HS-5 (cell line): ENCODE data around the gene MOB2.

Experiments used
- DNase-seq: peaks from one replicate; pipeline ENCODE4 v3.0.0-alpha.2; 2012; ENCODE audit warnings: low read depth

The MOB2 gene

DNA sequence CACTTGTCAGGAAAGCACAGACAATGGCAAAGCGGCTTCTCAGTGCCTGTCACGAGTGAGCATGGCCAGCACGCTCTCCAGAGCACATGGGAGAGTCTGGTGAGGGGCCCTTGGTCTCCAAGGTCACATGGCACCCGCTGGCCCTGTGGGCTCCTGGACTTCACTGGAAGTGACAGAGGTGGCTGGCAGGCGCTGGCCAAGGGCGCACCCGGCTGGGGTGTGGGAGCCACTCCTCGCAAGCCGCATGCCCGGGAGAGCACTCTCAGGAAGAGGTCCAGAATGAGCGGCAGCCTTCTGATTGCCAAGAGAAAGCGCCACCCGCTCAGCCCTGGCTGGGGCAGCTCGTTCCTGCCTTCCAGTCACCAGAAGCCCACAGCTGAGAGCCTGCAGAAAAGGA, 17.1 kb upstream of the MOB2 start:
- no peak for DNase-seq

DNA sequence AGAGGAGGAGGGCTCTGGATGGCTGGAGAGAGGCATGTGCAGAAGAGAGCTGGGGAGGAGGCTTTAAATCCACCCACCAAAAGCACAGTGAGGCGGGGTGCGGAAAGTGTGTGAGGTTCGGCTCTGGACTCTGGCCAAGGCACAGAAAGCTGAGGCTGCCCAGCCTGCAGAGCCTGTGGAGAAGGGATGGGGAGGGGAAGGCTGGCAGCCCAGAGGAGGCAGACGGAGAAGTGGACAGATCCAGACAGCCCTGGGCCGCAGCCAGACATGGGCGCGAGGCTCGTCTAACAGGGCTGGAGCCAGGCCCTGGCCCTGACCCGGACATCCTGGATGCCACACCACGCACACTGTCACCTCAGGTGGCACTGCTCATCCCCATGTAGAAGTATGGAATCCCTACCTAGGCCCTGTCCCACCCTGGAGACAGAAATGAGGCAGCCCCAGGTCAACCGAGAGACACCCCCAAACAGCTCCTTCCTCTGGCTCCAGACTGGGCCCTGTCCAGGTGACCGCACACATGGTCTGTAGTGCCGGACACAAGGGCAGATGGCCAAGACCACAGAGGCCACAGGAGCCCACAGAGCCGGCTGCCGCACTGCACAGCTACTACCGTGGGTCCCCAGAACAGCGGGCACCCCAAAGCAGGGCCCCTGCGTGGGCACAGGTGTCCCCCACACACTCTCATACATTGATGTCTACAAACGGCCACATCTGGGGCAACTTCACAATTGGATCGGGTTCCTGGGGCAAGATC, 16.6 kb upstream of the MOB2 start:
- no peak for DNase-seq

DNA sequence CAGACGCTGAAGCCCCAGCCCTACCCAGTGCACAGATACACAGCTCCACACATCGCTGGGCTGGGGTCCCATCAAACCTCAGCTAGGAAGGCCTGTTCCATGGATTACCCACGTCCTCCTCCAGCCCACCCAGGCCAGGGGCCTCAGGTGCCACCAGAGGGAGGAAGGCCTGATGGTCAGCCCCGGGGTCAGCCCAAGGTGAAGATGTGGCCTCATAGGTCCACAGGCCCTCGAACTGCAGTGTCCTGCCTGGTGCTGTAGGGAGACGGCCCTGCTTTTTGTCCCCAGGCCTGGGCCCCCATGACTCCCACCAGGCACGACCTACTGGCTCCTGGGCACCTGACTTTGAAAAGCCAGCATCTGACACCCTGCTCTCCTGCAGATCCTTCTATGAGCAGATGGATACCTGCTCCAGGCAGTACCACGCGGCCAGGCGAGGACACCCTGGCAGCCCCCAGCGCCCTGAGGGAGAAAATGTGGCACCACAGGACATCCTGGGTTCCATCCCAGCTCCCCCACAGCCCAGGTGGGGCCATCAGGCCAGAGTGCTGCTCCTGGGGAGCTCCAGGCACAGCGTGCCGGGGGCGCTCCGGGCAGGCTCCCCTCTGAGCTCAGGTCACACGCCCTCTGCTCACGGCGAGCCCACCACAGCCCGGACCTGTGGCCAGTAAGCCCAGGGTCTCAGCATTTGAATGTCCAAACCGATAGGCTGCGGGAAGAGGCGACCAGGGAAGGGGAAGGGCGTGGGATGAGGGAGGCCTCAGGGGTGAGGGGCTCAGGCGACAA, 15.8 kb upstream of the MOB2 start:
- DNase-seq: no peak

DNA sequence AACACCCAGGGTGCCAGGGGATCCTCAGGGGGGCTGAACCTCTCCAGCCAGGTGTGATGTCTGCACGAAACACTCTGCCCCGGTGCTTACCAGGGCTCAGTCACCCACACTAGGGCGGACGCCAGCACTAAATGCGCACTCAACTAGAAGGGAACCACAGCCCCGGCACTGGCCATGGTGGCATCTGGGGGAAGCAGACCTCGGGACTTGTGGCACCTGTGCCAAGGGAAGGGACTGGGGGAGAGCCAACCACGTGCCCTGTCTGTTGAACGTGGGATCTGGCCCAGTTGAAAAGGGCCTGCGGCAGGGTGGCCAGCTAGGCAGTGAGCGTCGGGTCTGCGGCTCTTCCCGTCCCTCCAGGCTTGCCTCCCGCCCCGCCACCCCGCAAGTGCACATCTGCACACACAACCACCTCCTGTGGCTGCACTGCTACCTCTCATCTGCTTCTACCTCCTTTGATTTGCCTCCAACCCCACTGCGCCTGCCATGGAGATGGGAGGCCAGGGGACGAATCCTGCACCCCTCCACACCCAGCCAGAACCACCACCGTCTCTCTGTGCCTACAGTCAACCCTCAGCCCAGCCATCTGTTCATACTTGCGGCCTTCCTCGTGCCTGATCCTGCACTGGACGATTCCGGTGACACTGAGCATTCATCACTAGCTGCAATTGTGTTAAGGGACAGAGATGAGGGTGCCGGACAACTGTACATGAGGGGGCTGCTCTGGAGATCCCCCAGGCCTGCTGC, 15.0 kb upstream of the MOB2 start:
- no peak for DNase-seq

DNA sequence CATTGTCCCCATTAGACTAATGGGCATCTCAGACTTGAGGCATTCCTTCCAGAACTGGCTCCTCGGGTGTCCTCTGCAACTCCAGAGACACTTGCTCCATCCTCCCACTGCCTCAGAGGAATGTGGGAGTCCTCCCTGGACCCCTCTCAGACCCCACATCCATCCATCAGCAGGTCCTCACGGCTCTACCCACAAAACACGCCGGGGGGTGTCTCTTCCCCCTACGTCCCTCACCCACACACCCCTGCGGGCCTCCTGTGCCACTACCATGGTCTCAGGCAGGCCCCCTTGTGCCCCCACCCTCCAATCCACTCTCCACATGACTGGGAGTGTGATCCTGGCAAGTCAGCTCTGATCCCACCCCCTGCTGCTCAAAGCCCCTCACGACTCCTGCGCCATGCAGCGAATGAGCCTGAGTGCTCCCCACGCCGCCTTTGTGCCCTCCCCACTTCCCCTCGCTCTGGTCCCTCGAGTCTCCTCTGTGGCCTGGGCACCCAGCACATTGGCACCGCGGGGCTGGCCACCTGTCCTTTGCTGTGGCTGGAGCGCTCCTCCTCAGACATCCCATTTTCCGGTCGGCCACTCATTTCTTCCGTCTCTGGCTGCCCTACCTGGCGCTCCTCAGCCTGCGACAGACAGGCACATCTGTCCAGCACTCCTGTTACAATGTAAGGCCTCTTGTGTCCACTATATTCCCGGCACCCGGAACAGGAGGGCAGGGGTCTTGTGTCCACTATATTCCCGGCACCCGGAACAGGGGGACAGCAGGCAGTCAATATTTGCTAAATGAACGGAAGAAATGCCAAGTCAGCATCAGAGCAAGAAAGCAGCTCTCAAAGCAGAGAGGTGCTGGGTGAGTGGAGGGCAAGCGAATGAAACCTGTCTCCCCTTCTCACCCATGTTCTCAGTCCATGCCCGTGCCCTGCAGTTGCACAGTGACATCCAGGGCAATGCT, 14.2 kb upstream of the MOB2 start:
- DNase-seq: no peak

DNA sequence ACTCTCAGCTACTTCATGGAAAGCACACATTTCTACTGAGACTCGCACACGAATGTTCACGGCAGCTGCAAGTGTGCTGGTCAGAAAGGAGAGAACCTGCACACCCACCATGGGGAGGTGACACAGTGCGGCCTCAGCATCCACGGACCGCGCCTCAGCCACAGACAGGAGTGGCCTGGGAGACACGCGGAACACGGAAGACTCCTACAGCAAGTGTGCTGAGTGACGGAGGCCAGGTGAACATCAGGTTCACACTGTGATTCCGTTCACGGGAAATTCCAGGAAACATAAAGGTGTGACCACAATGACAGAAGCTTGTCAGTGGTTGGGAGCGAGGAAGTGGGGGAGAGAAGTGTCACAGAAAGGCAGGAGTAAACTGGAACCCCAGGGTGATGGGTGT, 13.3 kb upstream of the MOB2 start:
- no peak for DNase-seq

DNA sequence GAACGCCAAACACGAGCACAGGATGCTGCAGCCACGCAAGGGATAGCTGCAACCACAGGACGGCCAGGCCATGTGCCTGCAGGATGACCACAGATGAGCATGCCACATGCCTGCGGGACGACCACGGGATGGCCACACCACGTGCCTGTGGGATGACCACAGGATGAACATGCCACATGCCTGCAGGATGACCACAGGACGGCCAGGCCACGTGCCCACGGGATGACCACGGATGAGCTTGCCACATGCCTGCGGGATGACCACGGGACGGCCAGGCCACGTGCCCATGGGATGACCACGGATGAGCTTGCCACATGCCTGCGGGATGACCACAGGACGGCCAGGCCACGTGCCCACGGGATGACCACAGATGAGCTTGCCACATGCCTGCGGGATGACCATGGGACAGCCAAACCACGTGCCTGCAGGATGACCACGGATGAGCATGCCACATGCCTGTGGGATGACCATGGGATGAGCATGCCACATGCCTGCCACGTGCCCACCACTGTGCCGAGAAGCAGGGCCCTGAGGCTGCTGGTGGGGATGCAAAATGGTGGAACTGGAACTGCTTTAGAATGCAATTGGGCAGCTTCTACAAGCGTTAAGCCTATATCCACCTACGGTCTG, 12.8 kb upstream of the MOB2 start:
- DNase-seq: no peak

DNA sequence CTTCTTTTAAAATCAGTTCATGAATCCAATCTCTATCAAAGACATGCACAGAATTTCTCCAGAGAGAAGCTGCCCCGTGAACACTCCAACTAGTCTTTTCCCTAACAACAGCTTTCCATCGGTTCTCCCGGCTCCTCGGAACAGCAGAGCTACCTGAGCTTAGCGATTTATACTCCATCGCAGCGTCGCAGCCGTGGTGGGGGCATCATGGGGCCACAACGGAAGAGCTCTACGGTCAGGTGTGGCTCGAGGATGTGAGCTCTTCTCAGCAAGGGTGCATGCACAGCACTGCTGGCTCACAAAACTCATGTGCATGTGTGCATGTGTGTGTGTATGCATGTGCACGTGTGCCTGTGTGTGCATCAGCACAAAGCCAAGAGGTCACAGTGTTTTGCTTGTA, 11.7 kb upstream of the MOB2 start:
- DNase-seq: no peak

DNA sequence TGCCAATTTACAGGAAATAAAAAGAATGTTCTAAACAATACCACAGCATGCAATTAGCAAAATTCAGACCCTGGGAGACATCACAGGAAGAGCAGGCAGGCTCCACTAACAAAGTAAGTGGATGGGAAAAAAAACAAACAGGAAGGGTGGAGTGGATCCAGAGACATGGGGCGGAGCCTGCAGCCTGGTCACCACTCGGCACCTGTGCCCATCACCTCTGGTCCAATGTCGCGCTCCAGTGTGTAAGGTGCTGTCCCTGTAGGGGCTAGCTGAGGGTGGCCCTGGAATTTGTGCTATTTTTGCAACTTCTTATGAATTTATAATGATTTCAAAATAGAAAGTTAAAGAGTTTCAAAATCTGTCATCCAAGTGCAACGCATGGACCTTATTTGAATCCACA, 11.0 kb upstream of the MOB2 start:
- no peak for DNase-seq

DNA sequence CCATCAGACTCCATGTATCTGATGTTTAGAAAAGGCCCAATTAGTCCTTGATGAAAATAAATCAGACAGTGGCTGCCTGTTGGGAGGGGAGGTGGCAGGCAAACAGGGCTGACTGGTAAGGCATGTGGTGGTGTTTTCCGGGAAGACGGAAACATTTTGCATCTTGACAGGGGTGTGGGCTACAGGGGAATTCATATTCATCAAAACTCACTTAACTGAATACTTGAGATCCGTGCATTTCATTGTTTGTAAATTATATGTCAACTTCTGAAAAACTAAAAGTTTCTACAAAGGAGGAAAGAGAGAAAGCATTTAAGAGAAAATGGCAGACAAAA, 10.1 kb upstream of the MOB2 start:
- no peak for DNase-seq

DNA sequence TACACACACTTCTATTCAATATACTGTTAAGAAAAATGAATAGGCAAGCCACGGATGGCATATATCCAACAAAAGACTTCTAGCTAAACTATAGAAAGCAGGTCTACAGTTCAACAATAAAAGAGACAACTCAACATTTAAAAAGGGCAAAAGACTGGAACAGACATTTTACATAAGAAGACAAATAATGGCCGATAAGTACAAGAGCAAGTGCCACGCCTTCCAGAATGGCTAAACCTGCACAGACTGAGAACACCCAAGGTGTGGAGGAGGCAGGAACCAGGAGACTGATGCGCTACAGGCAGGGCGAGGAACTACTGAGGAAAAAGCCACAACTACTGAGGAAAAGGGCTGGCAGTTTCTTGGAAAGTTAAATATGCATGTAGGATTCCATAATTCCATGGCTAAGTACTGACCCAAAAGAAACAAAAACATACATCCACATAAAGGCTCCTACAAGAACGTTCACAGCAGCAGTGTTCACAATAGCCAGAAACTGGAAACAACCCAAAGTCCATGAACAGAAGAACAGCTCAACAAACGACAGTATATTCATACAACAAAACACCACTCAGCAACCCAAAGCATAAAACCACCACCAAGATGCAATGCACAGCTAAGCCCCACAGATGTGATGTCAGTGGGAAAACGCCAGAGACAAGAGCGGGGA, 9.6 kb upstream of the MOB2 start:
- no peak for DNase-seq

DNA sequence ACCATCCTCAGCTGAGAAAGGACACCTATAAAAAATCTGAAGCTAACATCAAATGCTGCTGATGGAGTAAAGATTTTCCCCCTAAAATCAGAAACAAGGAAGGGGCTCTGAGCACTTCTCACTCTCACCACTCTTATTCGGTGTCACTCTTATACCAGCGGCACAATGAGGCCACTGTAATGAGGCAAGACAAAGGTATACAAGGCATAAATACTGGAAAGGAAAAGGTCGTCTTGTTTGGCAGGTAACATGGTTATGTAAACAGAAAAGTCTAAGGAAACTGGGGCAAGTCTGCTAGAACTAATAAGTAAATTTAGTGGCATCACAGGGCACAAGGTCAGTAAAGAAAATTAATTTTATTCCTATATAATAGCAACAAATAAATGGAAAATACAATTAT, 8.1 kb upstream of the MOB2 start:
- DNase-seq: no peak

DNA sequence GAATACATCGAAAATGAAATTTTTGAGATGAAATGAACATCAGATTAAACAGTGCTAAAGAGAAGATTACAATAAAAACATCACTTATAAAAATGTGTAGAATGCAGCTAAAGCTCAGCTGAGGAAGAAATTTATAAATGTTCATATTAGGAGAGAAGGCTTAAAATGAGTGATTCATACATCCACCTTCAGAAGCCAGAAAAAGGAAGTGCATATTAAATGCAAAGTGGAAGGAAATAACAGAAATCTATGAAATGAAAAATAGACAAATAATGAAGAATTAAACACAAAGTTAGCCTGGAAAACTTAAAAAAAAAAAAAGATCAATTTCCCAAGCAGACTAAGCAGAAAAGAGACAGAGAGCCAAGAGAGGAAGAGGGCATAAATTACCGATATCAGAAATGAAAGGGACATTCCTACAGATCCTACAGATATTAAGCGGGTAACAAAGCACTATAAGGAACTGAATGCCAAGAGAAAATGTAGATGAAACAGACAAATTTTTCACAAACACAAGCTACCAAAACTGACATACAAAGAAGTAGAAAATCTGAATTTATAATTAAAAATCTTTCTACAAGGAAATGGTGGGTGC, 7.2 kb upstream of the MOB2 start:
- no peak for DNase-seq

DNA sequence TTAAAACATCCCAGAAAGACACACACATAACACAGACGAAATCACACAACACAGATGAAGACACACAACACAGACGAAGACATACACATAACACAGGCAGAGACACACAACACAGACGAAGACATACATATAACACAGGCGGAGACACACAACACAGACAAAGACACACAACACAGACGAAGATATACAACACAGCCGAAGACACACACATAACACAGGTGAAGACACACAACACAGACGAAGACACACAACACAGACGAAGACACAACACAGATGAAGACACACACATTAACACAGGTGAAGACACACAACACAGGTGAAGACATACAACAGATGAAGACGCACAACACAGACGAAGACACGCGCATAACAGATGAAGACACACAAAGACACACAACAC, 4.8 kb upstream of the MOB2 start:
- DNase-seq: no peak

DNA sequence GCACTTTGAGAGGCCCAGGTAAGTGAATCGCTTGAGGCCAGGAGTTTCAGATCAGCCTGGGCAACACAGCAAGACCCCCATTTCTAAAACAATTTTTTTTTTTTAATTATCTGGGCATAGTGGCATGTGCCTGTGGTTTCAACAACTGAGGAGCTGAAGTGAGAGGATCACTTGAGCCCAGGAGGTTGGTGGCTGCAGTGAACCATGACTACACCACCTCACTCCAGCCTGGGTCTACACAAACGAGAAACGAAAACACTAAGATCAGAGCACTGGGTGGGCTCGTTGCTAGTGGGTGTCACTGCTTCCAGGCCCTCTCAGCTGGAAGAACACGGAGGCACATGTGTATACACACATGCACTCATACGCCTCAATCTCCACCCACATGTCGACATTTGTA, 4.1 kb upstream of the MOB2 start:
- no peak for DNase-seq

DNA sequence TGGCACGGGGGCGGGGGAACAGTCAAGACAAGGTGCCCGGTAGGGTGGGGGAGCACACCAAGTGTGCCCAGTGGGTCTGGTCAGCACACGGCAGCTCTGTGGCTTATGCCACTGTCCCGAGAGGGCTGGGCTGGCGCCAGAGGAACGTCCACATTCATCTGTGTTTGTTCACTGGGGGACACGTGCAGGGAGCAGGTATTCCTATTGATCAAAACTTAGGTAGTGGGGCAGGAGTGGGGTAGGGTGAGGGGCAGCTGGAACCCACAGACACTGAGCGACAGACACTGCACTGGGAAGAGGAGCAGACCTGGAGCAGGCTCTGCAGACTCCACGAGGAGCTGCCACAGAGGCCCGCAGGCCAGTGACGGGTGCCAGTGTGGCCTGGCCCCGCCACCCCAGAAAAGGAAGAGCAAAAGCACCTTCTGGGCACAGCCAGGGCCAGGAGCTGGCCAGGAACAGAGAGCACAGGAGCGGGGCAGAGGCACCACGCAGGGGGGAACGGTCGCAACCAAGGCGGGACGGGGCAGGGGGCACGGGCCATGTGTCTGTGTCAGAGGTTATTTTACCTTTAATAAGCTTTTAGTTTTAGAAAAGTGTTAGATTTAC, 2.1 kb upstream of the MOB2 start:
- no peak for DNase-seq

DNA sequence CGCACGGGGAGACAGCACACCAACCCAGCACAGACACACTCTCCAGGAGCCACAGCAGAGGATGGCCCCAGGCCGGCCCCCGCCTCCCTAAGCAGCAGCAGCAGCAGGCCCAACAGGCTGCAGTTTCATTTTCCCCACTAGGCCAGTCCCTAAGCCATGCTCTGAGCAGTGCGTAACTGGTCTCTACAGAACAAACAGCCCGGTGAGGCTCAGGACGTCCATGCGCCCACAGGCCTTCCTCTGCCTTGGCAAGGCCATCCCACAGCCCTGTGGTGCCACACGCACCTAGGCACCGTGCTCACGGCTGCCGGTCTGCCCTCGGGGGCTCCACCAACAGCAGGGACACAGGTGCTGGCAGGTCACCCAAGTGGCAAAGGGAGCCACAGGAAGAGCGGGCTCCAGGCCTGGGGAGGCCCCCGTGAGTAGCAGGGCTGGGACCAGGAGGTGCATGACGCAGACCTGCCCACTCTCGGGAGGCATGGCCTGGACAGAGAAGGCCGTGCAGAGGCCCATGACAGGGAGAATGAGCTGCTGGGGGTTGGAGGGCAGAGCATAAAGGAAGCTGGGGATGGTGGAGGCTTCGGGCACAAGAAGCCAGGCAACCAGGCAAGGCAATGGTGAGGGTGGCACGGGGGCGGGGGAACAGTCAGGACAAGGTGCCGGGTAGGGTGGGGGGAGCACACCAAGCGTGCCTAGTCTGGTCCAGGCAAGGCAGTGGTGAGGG, 1.4 kb upstream of the MOB2 start:
- DNase-seq: no peak

DNA sequence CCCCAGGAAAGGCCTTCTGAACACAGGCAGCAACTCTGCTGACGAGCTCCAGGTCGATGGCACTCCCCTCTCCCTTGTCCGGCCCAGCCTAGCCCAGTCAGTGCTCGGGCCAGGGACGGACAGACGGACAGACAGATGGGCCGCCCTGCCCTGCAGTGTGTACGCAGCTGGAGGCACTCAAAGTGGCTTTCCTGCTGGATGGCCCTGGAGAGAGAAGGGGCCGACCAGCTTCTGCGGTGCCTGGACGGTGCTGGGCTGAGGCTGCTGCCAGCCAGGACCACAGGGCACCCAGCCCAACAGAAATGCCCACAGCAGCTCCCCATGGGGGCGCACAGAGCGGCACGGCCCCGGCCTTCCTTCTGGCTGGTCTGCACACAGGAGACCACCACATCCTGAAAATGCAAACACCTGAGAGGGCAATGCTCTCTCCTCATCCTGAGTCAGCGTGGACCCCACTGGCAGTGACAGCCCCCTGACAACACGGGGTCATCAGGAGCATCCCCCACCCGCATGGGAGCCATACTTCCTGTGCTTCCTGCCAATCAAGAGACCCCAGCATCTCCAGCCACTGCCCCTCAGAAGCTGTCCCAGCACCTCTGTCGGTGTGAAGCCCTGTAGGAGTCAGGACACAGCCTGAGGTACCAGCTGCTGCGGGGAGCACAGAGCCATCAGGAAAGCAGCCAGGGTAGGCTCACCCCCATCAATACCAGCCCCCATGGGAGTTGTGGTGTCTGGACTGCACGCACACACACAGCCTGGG, 692 bp upstream of the MOB2 start:
- DNase-seq: no peak

DNA sequence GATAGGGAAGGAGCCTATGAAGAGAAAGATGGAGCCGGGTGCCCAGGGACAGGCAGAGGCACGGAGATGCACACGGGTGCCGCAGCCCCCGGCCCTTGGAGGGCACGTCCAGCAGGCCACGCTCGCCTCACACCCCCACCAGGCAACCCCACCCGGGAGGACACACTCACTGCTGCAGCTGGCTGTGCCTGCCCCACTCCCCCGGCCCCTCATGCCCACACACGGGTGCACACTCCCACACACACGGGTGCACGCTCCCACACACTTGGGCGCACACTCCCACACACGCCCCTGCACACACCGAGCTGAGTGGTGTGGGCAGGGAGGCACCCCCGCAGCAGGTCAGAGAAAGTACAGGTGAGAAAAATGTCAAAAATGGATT, 1.1 kb downstream of the MOB2 start:
- DNase-seq: no peak
